RKO (cell line): Measurements from ENCODE around the gene ALG11.
"Not testable (repeated sequence)": the region's sequence is repeated elsewhere in the genome, so short reads cannot be mapped to it uniquely, and the experiment has no call there.

ENCODE experiments used
- DNase-seq: peaks from one replicate; pipeline ENCODE4 v3.0.0-alpha.2; 2016; ENCODE audit warnings: low spot score

Gene ALG11

GRCh38 chr13:52029569-52029968, 17.4 kb downstream of the ALG11 start:
- DNase-seq: no peak

- DNase-seq: not testable (repeated sequence)
These were observed 18.2 kb downstream of the ALG11 start for GRCh38 chr13:52030401-52030800.

DNA sequence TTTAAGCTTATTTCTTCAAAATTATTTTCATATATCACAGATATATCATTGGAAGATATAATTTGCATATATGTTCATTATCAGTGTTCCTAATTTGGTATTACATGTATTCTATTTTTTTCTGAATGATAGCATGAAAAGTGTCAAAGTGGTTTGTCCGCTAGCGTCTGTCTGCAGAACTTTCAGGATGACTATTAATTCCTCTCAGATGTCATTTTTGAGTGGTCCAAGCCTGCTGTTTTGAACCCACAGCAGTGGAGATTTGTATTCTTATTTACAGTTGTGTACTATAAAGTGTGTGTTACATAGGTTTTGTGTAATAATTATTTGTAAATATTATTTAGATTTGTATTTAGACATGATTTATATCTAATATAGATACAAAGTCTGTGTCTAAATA, 20.8 kb downstream of the ALG11 start:
- DNase-seq: no peak

GRCh38 chr13:52034616-52035226, 22.5 kb downstream of the ALG11 start:
- no peak for DNase-seq

DNA sequence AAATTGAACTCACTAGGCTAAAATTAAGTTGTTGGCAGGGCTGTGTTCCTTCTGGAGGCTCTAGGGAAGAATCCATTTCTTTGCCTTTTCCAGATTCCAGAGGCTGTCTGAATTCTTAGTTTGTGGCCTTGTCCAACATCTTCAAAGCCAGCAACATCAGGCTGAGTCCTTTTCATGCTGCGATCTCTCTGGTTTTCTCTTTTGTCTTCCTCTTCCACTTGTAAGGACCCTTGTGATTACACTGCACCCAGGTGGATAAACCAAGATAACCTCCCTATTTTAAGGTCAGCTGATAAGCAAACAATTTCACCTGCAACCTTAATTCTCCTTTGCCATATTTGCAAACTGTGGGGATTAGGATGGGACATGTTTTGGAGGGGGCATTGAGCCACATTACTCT, 23.8 kb downstream of the ALG11 start:
- DNase-seq: no peak

DNA sequence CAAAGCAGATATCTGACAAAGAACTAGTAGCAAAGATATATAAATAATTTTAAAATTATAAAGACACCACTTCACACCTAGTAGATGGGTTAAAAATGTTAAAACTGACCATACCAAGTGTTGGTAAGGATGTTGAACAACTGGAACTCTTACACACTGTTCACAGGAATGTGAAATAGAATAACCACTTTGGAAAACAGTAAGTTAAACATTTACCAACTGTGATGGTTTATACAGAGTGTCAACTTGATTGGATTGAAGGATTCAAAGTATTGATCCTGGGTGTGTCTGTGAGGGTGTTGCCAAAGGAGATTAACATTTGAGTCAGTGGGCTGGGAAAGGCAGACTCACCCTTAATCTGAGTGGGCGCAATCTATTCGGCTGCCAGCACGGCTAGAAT, 31.5 kb downstream of the ALG11 start:
- no peak for DNase-seq

DNA sequence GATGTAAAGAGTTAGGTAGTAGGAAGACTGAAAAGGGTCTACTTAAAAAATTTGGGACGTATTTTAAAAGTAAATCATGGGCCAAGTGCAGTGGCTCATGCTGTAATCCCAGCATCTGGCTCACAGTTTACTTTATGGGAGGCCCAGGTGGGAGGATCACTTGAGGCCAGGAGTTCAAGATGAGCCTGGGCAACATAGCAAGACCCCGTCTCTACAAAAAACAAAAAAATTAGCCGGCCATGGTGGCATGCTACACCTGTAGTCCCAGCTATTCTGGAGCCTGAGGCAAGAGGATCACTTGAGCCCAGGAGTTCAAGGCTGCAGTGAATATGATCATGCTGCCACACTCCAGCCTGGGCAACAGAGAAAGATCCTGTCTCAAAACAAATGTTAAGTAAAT, 35.3 kb downstream of the ALG11 start:
- no peak for DNase-seq

- DNase-seq: no peak
These were observed 36.3 kb downstream of the ALG11 start for GRCh38 chr13:52048516-52048915.

- DNase-seq: no peak
These were observed 39.2 kb downstream of the ALG11 start for GRCh38 chr13:52051400-52051799.

GRCh38 chr13:52053460-52053859, 41.3 kb downstream of the ALG11 start:
- DNase-seq: no peak

- DNase-seq: not testable (repeated sequence)
These were observed 48.9 kb downstream of the ALG11 start for GRCh38 chr13:52061064-52061463.

- no peak for DNase-seq
These were observed 49.4 kb downstream of the ALG11 start for GRCh38 chr13:52061587-52061986.

DNA sequence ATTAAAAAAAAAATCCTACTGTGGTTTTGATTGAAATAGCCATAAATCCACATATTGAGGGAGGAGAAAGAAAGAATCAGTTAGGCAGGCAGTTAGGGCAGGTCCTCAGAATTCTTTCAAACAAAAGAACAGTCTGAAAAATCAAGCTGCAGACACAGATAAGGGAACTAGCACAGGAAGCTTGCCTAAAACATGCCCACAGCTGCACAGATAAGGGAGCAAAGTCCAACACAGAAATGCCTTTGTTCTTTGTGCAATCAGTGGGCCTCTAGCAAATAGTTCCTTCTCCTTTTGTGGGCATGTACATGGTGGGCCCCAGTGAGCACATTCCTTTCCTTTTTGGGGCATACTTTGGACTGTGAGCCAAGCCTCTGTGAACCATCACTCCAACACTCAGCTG, 55.0 kb downstream of the ALG11 start:
- no peak for DNase-seq

DNA sequence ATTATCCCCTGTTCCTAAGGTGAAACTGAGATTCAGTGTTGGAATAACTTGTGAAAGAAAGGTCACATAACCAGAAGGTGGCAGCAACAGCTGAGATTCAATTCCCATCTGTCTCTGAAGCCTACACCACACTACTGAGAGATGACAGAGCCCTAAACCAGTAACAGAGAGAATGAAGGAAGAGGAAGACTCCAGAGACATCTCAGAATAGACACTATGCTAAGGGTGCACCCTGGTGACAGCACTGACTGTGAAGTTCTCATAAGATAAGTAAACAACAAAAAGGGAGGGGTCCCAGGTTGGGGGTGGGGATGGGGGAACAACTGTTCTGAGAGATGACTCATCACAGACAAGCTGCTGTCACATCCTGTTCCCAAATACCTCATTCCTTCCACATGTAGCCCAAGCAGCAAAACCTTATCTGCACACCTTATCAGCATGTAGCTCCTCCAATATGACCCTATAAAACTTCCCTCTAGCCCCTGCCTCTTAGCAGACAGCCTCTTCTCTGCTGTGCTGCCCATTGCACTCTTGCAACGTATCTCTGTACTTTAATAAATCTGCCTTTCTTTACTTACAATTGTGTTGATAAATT, 58.8 kb downstream of the ALG11 start:
- peak; percentile 44 for DNase-seq
